ENCODE measurements around the gene TUBG2.
"Not testable (repeated sequence)": the region's sequence is repeated elsewhere in the genome, so short reads cannot be mapped to it uniquely, and the experiment has no call there.

Gene TUBG2

GRCh38 chr17:42623271-42623670 lies 35.8 kb upstream of the TUBG2 start:
- Histone ChIP-seq H4K20me1 (ENCODE audit: low read depth, low read length) (no peaks in the 10 kb centered on the region), H3K9ac (ENCODE audit: low read length) (no peak overlapping the region), H3K27me3 (ENCODE audit: low read length) (no peaks in the 10 kb centered on the region), H3K4me2 (ENCODE audit: low read depth, low read length, poor library complexity, severe bottlenecking) (no peak overlapping the region), H2AFZ (ENCODE audit: low read depth, low read length, severe bottlenecking) (no peak overlapping the region), H3K36me3 (ENCODE audit: low read length) (no peaks in the 10 kb centered on the region), H3K27ac (ENCODE audit: low read depth, low read length) (no peak overlapping the region), H3F3A (ENCODE audit: insufficient read depth) (peaks cover 1% of the 10 kb centered on the region; the same call in 1 of the 2 replicates), H3K9me2 (replicated peaks; ENCODE audit: insufficient read depth, low read length) (no peaks in the 10 kb centered on the region), H3K79me2 (ENCODE audit: insufficient read depth, low read length) (no peaks in the 10 kb centered on the region), H3K9me3 (ENCODE audit: insufficient read depth, low read length) (no peaks in the 10 kb centered on the region), H3K4me3 (ENCODE audit: insufficient read depth, low read length, poor library complexity, severe bottlenecking) (no peak overlapping the region)
- TF ChIP-seq CTCF (IDR thresholded peaks at IDR 0.05; ENCODE audit: insufficient read depth, low read length, poor library complexity, severe bottlenecking) (no peak), EZH2phosphoT487 (conservative IDR thresholded peaks at IDR 0.05; ENCODE audit: low read length) (no peak)

GRCh38 chr17:42623732-42624596 lies 35.1 kb upstream of the TUBG2 start:
- Histone ChIP-seq H4K20me1 (ENCODE audit: low read depth, low read length) (no peaks in the 10 kb centered on the region), H3K36me3 (ENCODE audit: low read length) (no peaks in the 10 kb centered on the region), H3F3A (ENCODE audit: insufficient read depth) (no peaks in the 10 kb centered on the region), H3K9me3 (ENCODE audit: insufficient read depth, low read length) (no peaks in the 10 kb centered on the region), H3K9me2 (replicated peaks; ENCODE audit: insufficient read depth, low read length) (no peaks in the 10 kb centered on the region), H3K27ac (ENCODE audit: low read depth, low read length) (no peak overlapping the region), H2AFZ (ENCODE audit: low read depth, low read length, severe bottlenecking) (no peak overlapping the region), H3K27me3 (ENCODE audit: low read length) (no peaks in the 10 kb centered on the region), H3K79me2 (ENCODE audit: insufficient read depth, low read length) (no peaks in the 10 kb centered on the region), H3K4me3 (ENCODE audit: insufficient read depth, low read length, poor library complexity, severe bottlenecking) (no peak overlapping the region), H3K9ac (ENCODE audit: low read length) (no peak overlapping the region), H3K4me2 (ENCODE audit: low read depth, low read length, poor library complexity, severe bottlenecking) (no peak overlapping the region)
- TF ChIP-seq EZH2phosphoT487 (conservative IDR thresholded peaks at IDR 0.05; ENCODE audit: low read length): no peak
- no peak for TF ChIP-seq CTCF (IDR thresholded peaks at IDR 0.05; ENCODE audit: insufficient read depth, low read length, poor library complexity, severe bottlenecking)

GRCh38 chr17:42627032-42627764 lies 31.9 kb upstream of the TUBG2 start:
- H3K9me2 ChIP-seq (replicated peaks; ENCODE audit: insufficient read depth, low read length); H3K9ac ChIP-seq (ENCODE audit: low read length); H3F3A ChIP-seq (ENCODE audit: insufficient read depth); H4K20me1 ChIP-seq (ENCODE audit: low read depth, low read length); H3K36me3 ChIP-seq (ENCODE audit: low read length); H3K27me3 ChIP-seq (ENCODE audit: low read length); H3K9me3 ChIP-seq (ENCODE audit: insufficient read depth, low read length); H3K27ac ChIP-seq (ENCODE audit: low read depth, low read length); H3K4me3 ChIP-seq (ENCODE audit: insufficient read depth, low read length, poor library complexity, severe bottlenecking); H2AFZ ChIP-seq (ENCODE audit: low read depth, low read length, severe bottlenecking); H3K4me2 ChIP-seq (ENCODE audit: low read depth, low read length, poor library complexity, severe bottlenecking); H3K79me2 ChIP-seq (ENCODE audit: insufficient read depth, low read length): not testable (repeated sequence)
